AG08396 (cell line): ENCODE results near the gene SCAF11.
A peak's percentile ranks its signal among the peaks of the same experiment; 100 is the strongest.
"Not testable (repeated sequence)": the region's sequence is repeated elsewhere in the genome, so short reads cannot be mapped to it uniquely, and the experiment has no call there.

Experiments used
- DNase-seq: peaks from one replicate; pipeline ENCODE4 v3.0.0; 2012; ENCODE audit warnings: low spot score, mixed read lengths

SCAF11 gene, protein sequence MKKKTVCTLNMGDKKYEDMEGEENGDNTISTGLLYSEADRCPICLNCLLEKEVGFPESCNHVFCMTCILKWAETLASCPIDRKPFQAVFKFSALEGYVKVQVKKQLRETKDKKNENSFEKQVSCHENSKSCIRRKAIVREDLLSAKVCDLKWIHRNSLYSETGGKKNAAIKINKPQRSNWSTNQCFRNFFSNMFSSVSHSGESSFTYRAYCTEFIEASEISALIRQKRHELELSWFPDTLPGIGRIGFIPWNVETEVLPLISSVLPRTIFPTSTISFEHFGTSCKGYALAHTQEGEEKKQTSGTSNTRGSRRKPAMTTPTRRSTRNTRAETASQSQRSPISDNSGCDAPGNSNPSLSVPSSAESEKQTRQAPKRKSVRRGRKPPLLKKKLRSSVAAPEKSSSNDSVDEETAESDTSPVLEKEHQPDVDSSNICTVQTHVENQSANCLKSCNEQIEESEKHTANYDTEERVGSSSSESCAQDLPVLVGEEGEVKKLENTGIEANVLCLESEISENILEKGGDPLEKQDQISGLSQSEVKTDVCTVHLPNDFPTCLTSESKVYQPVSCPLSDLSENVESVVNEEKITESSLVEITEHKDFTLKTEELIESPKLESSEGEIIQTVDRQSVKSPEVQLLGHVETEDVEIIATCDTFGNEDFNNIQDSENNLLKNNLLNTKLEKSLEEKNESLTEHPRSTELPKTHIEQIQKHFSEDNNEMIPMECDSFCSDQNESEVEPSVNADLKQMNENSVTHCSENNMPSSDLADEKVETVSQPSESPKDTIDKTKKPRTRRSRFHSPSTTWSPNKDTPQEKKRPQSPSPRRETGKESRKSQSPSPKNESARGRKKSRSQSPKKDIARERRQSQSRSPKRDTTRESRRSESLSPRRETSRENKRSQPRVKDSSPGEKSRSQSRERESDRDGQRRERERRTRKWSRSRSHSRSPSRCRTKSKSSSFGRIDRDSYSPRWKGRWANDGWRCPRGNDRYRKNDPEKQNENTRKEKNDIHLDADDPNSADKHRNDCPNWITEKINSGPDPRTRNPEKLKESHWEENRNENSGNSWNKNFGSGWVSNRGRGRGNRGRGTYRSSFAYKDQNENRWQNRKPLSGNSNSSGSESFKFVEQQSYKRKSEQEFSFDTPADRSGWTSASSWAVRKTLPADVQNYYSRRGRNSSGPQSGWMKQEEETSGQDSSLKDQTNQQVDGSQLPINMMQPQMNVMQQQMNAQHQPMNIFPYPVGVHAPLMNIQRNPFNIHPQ (N-terminal part only)

DNA sequence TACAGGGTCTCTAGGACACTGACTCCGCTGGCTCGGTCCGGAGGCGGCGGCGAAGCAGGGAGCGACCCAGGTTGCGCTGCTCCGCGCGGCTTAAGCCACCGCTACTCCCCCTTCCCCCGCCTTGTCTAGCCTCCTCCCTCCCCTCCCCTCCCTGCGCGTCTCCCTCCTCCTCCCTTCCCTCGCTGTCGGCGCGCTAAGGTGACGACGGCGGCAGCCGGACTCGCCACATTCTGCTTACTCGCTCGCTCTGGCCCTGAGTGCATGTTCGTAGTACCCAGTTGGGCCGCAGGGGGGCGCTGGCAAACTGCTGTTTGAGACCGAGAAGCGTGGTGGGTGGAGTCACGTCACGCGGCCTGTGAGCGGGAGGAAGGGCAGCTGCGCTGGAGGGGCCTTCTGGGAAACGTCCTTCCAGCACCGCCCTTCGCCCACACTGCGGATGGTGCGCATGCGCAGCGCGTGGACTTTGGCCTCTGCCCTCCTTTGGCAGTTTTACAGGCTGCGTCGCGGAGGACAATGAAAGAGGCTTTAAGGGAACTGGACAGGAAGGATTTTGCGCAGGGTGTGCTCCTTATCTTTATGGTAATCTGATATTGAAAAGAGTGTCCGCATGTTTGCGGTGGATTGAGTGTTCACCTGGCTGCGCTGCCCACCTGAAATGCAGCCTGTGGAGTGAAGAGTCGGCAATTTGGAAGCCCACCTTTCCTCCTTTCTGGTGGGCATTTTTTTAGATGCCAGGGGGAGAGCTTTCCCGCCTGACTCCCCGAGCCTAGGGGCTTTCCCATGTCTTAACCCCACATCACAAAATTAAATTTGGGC, at the start of gene SCAF11:
Gene SCAF11, minus strand, starts transcription at position 107 of the 816 bp plus-strand sequence. CDS start 26,407 bp downstream, outside the sequence.
- DNase-seq: peak; percentile 99

DNA sequence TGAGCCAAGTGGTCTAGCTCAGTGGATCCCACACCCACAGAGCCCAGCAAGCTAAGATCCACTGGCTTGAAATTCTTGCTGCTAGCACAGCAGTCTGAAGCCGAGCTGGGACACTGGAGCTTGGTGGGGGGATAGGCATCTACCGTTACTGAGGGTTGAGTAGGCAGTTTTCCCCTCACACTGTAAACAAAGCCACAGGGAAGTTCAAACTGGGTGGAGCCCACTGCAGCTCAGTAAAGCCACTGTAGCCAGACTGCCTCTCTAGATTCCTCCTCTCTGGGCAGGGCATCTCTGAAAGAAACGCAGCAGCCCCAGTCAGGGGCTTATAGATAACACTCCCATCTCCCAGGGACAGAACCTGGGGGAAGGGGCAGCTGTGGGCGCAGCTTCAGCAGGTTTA, 46.7 kb upstream of the SCAF11 start:
- not testable (repeated sequence) for DNase-seq

DNA sequence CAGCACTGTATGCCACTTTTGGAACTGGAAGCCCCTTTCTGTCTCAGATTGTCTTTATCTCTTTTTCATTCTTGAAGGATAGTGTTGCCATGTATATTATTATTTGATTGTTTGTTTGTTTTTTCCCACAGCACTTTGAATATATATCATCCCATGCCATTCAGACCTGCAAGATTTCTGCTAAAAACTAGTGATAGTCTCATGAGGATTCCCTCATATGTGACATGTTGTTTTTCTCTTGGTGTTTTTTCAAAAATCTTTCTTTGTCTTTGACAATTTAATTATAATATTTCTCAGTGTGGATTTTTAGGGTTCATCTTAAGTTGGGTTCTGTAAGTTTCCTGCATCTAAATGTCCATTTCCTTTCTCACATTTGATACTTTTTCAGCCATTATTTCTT, 36.8 kb upstream of the SCAF11 start:
- DNase-seq: no peak

DNA sequence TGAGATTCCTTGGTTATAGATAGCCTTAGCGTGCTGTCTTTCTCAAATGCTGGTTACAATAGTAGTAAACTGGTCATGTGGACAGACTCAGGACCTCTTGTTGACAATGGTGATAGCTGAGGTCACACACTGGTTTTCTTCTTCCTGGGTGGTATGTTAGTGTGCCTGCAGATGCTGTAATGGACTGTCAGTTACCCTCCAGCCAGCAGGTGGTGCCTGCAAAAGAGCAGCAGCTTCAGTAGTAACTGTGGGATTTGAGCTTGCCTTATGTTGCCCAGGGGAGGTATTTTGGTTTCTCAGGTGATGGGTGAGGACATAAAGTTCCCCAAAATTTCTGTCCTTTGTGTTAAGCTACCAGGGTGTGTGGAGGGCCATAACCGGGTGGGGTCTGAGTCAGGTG, 33.7 kb upstream of the SCAF11 start:
- no peak for DNase-seq

DNA sequence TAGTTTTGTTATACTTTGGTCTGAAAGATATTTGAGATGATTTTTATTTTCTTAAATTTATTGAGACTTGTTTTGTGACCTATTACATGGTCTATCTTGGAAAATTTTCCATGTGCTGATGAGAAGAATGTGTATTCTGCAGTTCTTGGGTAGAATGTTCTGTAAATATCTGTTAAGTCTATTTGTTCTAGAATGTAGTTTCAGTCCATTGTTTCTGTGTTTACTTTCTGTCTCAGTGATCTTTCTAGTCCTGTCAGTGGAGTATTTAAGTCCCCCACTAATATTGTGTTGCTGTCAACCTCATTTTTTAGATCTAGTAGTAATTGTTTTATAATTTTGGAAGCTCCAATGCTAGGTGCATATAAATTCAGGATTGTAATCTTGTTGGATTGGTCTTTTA, 30.4 kb upstream of the SCAF11 start:
- DNase-seq: no peak

DNA sequence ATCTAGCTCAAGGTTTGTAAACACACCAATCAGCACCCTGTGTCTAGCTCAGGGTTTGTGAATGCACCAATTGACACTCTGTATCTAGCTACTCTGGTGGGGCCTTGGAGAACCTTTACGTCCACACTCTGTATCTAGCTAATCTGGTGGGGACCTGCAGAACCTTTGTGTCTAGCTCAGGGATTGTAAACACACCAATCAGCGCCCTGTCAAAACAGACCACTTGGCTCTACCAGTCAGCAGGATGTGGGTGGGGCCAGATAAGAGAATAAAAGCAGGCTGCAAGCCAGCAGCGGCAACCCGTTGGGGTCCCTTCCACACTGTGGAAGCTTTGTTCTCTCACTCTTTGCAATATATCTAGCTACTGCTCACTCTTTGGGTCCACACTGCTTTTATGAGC, 28.3 kb upstream of the SCAF11 start:
- not testable (repeated sequence) for DNase-seq

DNA sequence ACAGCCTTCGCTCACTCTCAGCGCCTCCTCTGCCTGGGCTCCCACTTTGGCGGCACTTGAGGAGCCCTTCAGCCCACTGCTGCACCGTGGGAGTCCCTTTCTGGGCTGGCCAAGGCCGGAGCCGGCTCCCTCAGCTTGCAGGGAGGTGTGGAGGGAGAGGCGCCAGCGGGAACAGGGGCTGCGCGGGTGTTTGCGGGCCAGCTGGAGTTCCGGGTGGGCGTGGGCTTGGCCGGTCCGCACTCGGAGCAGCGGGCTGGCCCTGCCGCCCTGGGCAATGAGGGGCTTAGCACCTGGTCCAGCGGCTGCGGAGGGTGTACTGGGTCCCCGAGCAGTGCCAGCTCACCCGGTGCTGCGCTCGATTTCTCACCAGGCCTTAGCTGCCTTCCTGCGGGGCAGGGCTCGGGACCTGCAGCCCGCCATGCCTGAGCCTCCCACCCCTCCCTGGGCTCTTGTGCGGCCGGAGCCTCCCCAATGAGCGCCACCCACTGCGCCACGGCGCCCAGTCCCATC, 27.5 kb upstream of the SCAF11 start:
- not testable (repeated sequence) for DNase-seq

DNA sequence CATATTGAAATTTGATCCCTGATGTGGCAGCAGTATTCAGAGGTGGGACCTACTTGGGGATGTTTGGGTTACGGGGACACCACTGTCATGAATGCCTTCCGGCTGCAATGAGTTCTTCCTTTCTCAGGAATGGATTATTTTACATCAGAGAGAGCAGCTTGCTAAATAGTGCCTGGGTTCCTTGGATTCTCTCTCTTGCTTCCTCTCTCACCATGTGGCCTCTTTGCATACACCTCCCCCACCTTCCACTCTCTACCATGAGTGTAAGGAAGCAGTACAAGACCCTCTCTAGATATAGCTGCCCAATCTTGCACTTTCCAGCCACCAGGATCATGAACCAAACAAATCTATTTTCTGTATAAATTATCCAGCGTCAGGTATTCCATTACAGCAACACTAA, 15.4 kb upstream of the SCAF11 start:
- DNase-seq: no peak

DNA sequence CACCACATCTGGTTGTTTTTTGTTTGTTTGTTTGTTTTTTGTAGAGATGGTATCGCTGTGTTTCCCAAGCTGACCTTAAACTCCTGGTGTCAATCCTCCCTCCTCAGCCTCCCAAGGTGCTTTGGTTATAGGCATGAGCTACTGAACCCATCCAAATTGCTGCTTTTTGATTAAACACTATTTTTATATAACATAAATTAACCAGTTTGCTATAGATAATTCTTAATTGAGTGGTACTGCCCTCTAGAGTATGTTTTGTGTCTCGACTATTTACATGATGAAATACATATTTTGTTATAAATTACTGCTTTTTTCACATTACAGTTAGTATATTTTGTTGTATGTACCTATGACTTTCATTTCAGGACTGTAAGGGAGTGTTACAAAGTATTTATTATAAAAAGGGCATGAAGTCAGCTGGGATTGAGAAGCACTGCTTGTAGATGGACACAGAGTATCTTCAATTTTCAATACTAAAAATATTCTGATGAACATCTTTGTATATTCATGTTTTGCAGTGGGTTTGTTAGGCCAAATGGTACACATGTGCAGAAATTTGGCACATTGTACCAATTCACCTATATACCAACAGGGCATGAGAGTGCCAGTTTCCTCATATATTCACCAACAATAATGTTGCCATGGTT, 14.9 kb upstream of the SCAF11 start:
- DNase-seq: peak; percentile 43

DNA sequence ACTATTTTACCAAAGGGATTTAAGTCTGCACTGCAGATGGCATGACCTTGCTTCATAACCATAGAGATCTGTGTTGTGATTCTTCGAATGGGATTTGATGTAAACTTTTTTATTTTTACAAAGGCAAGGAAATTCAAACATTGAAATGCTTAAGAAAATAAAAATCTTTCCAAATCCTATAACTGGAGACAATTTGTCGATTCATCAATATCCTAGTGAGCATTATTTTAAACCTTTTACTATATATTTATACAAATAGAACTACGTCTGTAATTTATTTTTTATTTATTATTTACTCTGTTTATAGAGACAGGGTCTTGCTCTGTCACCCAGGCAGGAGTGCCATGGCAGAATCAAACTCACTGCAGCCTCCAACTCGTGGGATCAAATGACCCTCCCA, 14.3 kb upstream of the SCAF11 start:
- DNase-seq: no peak

DNA sequence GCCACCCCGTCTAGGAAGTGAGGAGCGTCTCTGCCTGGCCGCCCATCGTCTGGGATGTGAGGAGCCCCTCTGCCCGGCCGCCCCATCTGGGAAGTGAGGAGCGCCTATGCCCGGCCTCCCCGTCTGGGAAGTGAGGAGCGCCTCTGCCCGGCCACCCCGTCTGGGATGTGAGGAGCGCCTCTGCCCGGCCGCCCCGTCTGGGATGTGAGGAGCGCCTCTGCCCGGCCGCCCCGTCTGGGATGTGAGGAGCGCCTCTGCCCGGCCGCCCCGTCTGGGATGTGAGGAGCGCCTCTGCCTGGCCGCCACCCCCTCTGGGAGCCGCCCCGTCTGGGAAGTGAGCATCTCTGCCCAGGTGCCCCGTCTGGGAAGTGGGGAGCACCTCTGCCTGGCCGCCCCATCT, 9.7 kb upstream of the SCAF11 start:
- DNase-seq: not testable (repeated sequence)

DNA sequence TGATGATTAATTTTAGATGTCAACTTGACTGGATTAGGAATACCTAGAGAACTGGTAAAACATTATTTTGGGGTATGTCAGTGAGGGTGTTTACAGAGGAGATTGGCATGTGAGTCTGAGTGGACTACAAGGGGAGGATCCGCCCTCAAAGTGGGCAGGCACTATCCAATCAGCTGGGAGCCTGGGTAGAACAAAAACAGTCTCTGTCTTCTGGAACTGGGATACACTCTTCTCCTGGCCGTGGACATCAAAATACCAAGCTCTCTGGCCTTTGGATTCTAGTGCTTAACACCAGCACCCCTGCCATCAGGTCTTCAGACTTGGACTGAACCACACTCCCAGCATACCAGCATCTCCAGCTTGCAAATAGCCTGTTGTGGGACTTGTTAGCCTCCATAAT, 4.4 kb upstream of the SCAF11 start:
- DNase-seq: no peak

DNA sequence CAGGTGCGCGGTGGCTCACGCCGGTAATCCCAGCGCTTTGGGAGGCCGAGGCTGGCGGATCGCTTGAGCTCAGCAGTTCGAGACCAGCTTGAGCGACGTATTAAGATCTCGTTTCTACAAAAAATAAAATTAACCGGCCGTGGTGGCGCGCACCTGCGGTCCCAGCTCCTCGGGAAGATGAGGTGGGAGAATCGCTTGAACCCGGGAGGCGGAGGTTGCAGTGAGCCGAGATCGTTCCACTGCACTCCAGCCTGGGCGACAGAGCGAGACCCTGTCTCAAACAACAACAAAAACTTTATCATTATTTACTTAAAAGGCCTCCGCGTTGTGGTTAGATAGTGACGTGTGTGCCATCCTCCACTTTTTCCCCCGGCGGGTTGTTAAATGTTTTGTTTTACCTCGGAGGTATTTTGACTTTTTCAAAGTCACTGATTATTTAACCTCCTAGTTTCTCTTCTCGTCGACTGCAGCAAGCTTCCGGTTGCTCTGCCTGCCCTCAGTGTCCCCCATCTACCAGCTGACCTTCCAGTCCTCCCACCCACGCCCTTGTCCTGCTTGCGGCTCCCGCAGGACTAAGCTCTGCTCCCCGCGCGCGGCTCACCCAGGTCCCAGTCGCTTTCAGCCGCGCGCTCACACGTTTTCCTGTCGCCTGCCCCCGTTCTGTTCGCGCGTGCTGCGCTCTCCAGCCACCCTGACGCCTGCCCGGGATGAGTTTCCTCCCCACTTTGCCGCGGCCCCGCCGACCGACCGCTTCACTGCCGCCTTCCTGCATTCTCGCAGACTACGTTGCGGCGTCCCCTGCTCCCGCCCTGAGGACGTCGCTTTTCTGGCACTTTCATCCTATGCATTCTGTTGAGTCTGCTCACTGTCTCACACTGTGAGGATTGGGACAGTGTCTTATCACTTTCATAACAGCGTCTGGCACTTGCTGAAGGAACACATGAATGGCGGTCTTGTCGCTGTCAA, 1.2 kb upstream of the SCAF11 start:
- DNase-seq: peak; percentile 70

DNA sequence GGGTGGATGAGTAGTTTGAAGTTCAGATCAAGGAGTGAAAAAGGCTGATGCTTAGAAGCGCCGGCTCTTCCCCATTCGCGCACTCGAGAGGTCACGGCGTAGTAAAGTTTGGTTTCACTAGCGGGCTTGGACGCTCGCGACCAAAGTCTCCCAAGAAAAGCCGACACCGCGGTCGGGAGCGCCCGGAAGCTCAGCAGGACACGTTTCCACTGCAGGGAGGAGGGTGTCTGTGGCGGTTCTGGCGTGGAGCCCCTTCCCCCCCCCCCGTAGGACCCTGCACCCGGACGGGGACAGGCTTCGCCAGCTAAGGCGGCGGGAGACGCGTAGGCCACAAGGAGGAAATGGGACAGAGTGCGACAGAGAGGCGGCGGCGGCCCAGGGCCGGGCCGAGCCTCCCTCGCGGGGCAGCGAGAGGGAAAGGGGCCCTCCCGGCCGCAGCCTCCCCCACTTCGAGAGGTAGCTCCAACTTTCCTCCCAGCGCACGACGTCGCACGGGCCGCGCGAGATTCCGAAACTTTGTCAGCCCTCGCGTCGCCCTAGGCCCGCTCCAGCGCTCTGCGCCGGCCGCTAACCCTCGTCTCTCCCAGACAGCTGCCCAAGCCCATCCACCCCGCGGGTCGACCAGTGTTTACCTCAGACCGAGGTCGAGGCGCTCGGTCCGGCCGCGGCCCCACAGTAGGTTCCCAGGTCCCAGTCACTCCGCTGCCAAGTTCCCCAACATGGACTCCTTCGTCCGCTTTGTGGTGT, 480 bp downstream of the SCAF11 start:
- peak; percentile 43 for DNase-seq

DNA sequence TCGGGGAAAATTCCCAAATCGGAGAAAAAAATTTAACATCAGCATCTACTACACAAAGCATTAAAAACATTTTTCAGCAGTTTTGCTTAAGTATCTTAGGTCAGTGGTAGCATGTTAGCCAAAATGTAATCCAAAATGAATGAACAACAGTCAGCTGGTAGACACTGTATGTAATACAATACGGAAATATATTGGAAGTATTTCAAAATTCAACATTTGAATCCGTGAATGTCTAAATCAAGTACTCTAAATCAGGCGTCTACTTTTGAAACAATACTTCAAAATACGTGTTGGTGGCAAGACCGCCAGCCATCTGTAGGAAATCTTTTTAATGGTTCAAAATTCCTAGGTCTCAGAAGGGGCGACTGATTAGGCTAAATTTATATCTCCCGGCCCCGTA, 1.1 kb downstream of the SCAF11 start:
- DNase-seq: no peak

DNA sequence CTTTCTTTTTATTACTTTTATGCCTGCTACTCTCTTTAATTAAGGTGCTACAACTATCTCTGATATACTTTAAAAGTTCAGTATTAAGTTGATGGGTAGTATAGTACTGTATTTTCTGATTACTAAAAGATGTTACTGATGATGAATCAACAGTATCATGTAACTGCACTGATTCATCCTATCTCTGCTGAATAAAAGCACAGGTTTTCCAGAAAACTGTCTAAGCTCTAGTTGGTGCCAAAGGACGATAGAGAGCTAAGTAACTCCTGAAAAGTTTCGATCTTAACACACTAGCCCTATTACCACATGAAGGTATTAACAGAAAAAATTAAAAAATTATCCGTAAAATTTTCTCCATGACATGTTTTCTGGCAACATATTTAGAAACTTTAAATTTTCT, 2.1 kb downstream of the SCAF11 start:
- no peak for DNase-seq

DNA sequence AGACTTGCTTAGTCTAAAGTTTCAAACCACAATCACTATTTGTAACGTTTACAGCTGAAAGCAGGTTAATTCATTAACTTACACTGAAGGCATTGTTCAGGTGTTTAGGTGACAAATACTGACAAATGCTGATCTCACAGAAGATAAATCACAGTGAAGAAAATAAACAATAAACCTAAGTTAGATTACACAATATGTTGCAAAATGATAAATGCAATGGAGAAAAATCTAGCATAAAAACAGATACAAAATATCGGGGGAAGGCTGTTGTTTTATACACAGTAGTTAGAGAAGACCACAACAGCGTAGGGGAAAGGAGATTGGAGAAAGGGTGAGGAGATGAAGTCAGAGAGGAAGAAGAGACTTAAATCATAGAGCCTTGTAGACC, 3.0 kb downstream of the SCAF11 start:
- no peak for DNase-seq

DNA sequence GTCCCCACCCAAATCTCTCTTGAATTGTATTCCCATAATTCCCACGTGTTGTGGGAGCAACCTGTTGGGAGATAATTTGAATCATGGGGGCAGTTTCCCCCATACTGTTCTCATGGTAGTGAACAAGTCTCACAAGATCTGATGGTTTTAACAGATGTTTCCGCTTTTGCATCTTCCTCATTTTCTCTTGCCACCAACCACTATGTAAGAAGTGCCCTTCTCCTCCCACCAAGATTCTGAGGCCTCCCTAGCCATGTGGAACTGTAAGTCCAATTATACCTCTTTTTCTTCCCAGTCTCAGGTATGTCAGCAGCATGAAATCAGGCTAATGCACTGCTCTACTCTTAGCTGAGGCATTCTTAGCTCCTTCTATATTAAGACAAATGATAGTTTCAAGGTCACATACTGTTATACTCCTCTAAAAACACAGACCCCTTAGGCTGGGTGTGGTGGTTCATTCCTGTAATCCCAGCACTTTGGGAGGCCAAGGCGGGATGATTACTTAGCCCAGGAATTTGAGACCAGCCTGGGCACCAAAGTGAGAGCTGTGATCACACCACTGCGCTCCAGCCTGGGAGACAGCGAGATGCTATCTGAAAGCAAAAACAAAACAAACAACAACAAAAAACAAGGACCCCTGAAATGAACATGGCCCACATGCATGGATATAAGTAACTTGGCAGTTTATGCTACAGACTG, 3.6 kb downstream of the SCAF11 start:
- no peak for DNase-seq
